ENCODE data around the gene EXOC6B. TPM values are rescaled to one million over a fixed set of nuclear protein-coding genes. Genes with fewer than 3 reads are reported as not detected.
A peak's percentile ranks its signal among the peaks of the same experiment; 100 is the strongest.

The EXOC6B gene
- total RNA-seq, 6 experiments from 2014 or later = 7.8 to 15.1 (median 9.1) TPM

- H3K36me3 ChIP-seq = no peaks in the 10 kb centered on the region
- no peaks in the 10 kb centered on the region for H3K4me1 ChIP-seq
- H3K27me3 ChIP-seq = no peaks in the 10 kb centered on the region
- intact Hi-C loops (cut with DNase I) = no loop called here
- no peak overlapping the region for H3K4me3 ChIP-seq
- DNase-seq = no peak
- ATAC-seq = no peak
- no peaks in the 10 kb centered on the region for H3K9me3 ChIP-seq
- WGBS (ENCODE audit: insufficient coverage, low coverage, low lambda C conversion rate, missing lambda C conversion rate) = 89% methylated on average over 1 of the region's 1 CpG
- H3K27ac ChIP-seq = no peak overlapping the region
- TF ChIP-seq CTCF (IDR thresholded peaks at IDR 0.05) = no peak
- TF ChIP-seq POLR2A (IDR thresholded peaks at IDR 0.05) = no peak
Measured at GRCh38 chr2:72191441-72191840, 634.4 kb downstream of the EXOC6B start.

DNA sequence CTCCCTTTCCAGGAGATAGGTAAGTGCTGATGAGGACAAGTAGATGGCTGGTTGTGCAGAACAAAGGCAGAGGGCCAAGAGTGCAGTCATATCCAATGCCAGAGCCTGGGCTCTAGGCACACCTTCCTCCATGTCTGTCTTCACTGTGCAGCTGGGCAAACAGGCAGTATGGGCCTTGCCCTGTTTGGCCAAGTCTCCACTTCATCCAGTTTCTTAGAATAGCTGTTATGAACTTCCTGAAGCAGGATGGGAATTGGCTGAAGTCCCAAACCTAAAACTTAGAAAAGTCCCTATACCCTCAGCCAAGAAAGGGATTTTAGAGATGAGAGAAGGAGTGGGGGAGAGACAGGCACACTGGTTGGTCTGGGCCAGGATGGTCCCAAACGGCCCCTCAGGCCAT, 640.6 kb downstream of the EXOC6B start:
- no peak for DNase-seq
- no peak for ATAC-seq
- intact Hi-C loops (cut with DNase I) = no loop called here
- Histone ChIP-seq H3K36me3 (no peaks in the 10 kb centered on the region), H3K9me3 (no peaks in the 10 kb centered on the region), H3K27ac (no peak overlapping the region), H3K4me3 (no peak overlapping the region), H3K27me3 (no peaks in the 10 kb centered on the region), H3K4me1 (no peaks in the 10 kb centered on the region)
- TF ChIP-seq CTCF (IDR thresholded peaks at IDR 0.05) (no peak), POLR2A (IDR thresholded peaks at IDR 0.05) (no peak)
- WGBS (ENCODE audit: insufficient coverage, low coverage, low lambda C conversion rate, missing lambda C conversion rate) = 75% methylated on average over 1 of the region's 1 CpG

- WGBS (ENCODE audit: insufficient coverage, low coverage, low lambda C conversion rate, missing lambda C conversion rate) = 100% methylated on average over 1 of the region's 2 CpGs
- no peak overlapping the region for H3K27ac ChIP-seq
Measured at GRCh38 chr2:72183466-72183865, 642.4 kb downstream of the EXOC6B start.

GRCh38 chr2:72183016-72183415, 642.8 kb downstream of the EXOC6B start:
- H3K4me1 ChIP-seq = no peaks in the 10 kb centered on the region
- TF ChIP-seq CTCF (IDR thresholded peaks at IDR 0.05) = no peak
- TF ChIP-seq POLR2A (IDR thresholded peaks at IDR 0.05) = no peak
- intact Hi-C loops (cut with DNase I) = no loop called here
- H3K27ac ChIP-seq = no peak overlapping the region
- H3K27me3 ChIP-seq = no peaks in the 10 kb centered on the region
- H3K36me3 ChIP-seq = no peaks in the 10 kb centered on the region
- no peak overlapping the region for H3K4me3 ChIP-seq
- no peak for DNase-seq
- peak in 1 of 4 donors; percentile 14 for ATAC-seq
- no peaks in the 10 kb centered on the region for H3K9me3 ChIP-seq

More at GRCh38 chr2:72183466-72183865, 642.4 kb downstream of the EXOC6B start:
- Histone ChIP-seq H3K4me3 (no peak overlapping the region), H3K9me3 (no peaks in the 10 kb centered on the region), H3K27me3 (no peaks in the 10 kb centered on the region), H3K36me3 (no peaks in the 10 kb centered on the region), H3K4me1 (no peaks in the 10 kb centered on the region)
- no peak for TF ChIP-seq CTCF (IDR thresholded peaks at IDR 0.05)
- no peak for TF ChIP-seq POLR2A (IDR thresholded peaks at IDR 0.05)
- ATAC-seq (no peak), DNase-seq (no peak)
- intact Hi-C loops (cut with DNase I) = no loop called here

GRCh38 chr2:72182547-72182946, 643.3 kb downstream of the EXOC6B start:
- WGBS (ENCODE audit: insufficient coverage, low coverage, low lambda C conversion rate, missing lambda C conversion rate) = 62% methylated on average over 4 of the region's 4 CpGs
- TF ChIP-seq POLR2A (IDR thresholded peaks at IDR 0.05) = no peak
- no peak for TF ChIP-seq CTCF (IDR thresholded peaks at IDR 0.05)
- Histone ChIP-seq H3K4me1 (no peaks in the 10 kb centered on the region), H3K4me3 (no peak overlapping the region), H3K27ac (no peak overlapping the region), H3K36me3 (no peaks in the 10 kb centered on the region), H3K27me3 (no peaks in the 10 kb centered on the region), H3K9me3 (no peaks in the 10 kb centered on the region)
- DNase-seq = peak in 2 of 3 donors; percentile 59 to 63
- peak; percentile 64 to 97 (median 81) for ATAC-seq
- intact Hi-C loops (cut with DNase I) = no loop called here
